HFF-Myc (cell line): Measurements from ENCODE around the gene CST9.

Experiments
- DNase-seq: peaks from one replicate; pipeline ENCODE4 v3.0.0-alpha.2; 2011; ENCODE audit warnings: low read depth; ENCODE audit errors: extremely low read depth
- H3K4me3 ChIP-seq: replicated peaks from 2 replicates; pipeline ENCODE4 v1.5.1; 2011; ENCODE audit warnings: low read depth, mild to moderate bottlenecking, control low read depth, low read length
- CTCF ChIP-seq: IDR thresholded peaks from 2 replicates; pipeline ENCODE4 v1.5.1; 2012; ENCODE audit warnings: mild to moderate bottlenecking, low read depth, low read length, control low read depth; ENCODE audit errors: missing control alignments

The CST9 gene

GRCh38 chr20:23588434-23589403 is 17.0 kb downstream of the CST9 start:
- DNase-seq, result no peak
- no peak for TF ChIP-seq CTCF
- no peak overlapping the region for H3K4me3 ChIP-seq

GRCh38 chr20:23587631-23588030 is 18.1 kb downstream of the CST9 start:
- DNase-seq, result no peak
- no peak for TF ChIP-seq CTCF
- no peak overlapping the region for H3K4me3 ChIP-seq

- no peak for TF ChIP-seq CTCF
- no peak for DNase-seq
- no peak overlapping the region for H3K4me3 ChIP-seq
Observed at GRCh38 chr20:23586735-23587525, 18.8 kb downstream of the CST9 start.

- no peak for TF ChIP-seq CTCF
- DNase-seq, result no peak
- no peak overlapping the region for H3K4me3 ChIP-seq
Observed at GRCh38 chr20:23585808-23586734, 19.6 kb downstream of the CST9 start.

- DNase-seq, result no peak
- TF ChIP-seq CTCF, result no peak
- H3K4me3 ChIP-seq, result no peak overlapping the region
Observed at GRCh38 chr20:23585449-23585807, 20.3 kb downstream of the CST9 start.

GRCh38 chr20:23584434-23585199 is 21.1 kb downstream of the CST9 start:
- no peak for DNase-seq
- no peak overlapping the region for H3K4me3 ChIP-seq
- no peak for TF ChIP-seq CTCF
